Activated naive CD8-positive, alpha-beta T cell treated with anti-CD3 and anti-CD28 coated beads, Interleukin-2, amount 10 ng/mL, durations not matched to agents 7 days and 5 days (primary cell): ENCODE data around the gene PLCB4. TPM values are rescaled to one million over a fixed set of nuclear protein-coding genes. Genes with fewer than 3 reads are reported as not detected.

Experiments used
- ATAC-seq: fragments of 150-1000 bp; cut with Tn5 transposase; one replicate; pipeline ENCODE4 v1.10.0; 2021; ENCODE audit warnings: low read depth, moderate library complexity
- POLR2A ChIA-PET: fragments of 350-600 bp; sonication (Branson Sonifier 250); formaldehyde crosslinking; loops from one replicate; lab custom pipeline; 2021; ENCODE audit warnings: antibody characterized with exemption; lab: Charles Lee
- DNase-seq: peaks from one replicate; pipeline ENCODE4 v3.0.0; 2021
- H3K27ac Mint-ChIP-seq: one replicate; pipeline ENCODE4 v1.8.0; 2022; ENCODE audit warnings: mild to moderate bottlenecking, mixed read lengths
- H3K27me3 Mint-ChIP-seq: one replicate; pipeline ENCODE4 v1.8.0; 2022; ENCODE audit warnings: mild to moderate bottlenecking, moderate library complexity, mixed read lengths
- H3K36me3 Mint-ChIP-seq: one replicate; pipeline ENCODE4 v1.8.0; 2021; ENCODE audit warnings: mild to moderate bottlenecking, mixed read lengths
- H3K4me1 Mint-ChIP-seq: one replicate; pipeline ENCODE4 v1.8.0; 2021; ENCODE audit warnings: mixed read lengths
- H3K4me3 Mint-ChIP-seq: one replicate; pipeline ENCODE4 v1.8.0; 2022; ENCODE audit warnings: mild to moderate bottlenecking, moderate library complexity, mixed read lengths
- H3K9me3 Mint-ChIP-seq: one replicate; pipeline ENCODE4 v1.8.0; 2021; ENCODE audit warnings: mixed read lengths
- total RNA-seq, 2 experiments: library from RNA; stranded (reverse); gene quantifications; one replicate each; pipeline ENCODE4 v1.2.3, GENCODE V29; 2021

The PLCB4 gene
- total RNA-seq, 2 experiments from 2014 or later: not detected

DNA sequence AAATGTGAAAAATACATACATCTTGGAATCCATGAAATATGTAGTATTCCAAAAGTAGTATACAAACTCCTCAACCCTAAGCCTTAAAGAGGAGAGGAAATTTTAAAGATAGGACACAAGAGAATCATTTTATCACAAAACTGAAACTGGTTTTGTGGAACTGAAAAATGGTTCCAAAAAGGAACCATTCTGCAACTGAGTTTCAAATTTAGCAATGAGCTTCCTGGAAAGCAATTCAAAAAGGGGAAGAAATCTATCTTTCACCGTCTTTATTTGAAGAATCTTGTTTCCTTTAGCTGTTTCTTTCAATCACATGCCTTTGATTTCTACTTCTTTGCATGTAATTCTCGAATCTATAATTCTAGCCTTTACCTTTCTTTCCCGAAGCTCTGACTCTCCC lies 413.3 kb downstream of the PLCB4 start:
- Mint-ChIP-seq H3K4me3 (no peak overlapping the region), H3K27ac (no peak overlapping the region), H3K27me3 (no peaks in the 10 kb centered on the region), H3K36me3 (no peaks in the 10 kb centered on the region), H3K9me3 (no peaks in the 10 kb centered on the region), H3K4me1 (no peaks in the 10 kb centered on the region)
- POLR2A ChIA-PET: no interaction called here
- ATAC-seq: no peak
- DNase-seq: no peak

GRCh38 chr20:9483131-9483530 lies 414.2 kb downstream of the PLCB4 start:
- Mint-ChIP-seq H3K36me3 (no peaks in the 10 kb centered on the region), H3K27me3 (no peaks in the 10 kb centered on the region), H3K4me1 (no peaks in the 10 kb centered on the region), H3K4me3 (no peak overlapping the region), H3K9me3 (no peaks in the 10 kb centered on the region), H3K27ac (no peak overlapping the region)
- DNase-seq (no peak), ATAC-seq (no peak)
- POLR2A ChIA-PET: no interaction called here

GRCh38 chr20:9485614-9486340 lies 416.9 kb downstream of the PLCB4 start:
- ATAC-seq (no peak), DNase-seq (no peak)
- Mint-ChIP-seq H3K27me3 (no peaks in the 10 kb centered on the region), H3K36me3 (no peaks in the 10 kb centered on the region), H3K4me3 (no peak overlapping the region), H3K9me3 (no peaks in the 10 kb centered on the region), H3K27ac (no peak overlapping the region), H3K4me1 (no peaks in the 10 kb centered on the region)
- POLR2A ChIA-PET: no interaction called here

DNA sequence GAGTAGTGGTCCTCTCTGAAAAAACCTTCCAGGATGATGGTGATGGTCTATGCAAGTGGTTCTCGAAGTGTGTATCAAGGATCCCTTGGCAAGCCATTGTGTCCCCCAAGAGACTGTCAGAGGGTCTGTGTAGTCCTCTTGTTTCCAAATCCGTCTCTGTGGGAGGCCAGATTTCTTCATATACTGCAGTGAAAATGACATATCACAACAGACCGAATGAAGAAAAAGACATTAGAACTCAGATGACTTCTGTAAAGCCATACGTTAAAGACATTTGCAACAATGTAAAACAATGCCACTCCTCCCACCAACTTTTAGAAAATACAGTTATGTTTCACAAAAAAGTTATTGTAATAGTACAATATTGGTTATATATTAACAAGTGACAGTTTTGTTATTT lies 418.3 kb downstream of the PLCB4 start:
- H3K4me3 Mint-ChIP-seq: no peak overlapping the region
- ATAC-seq: no peak
- no peak overlapping the region for H3K27ac Mint-ChIP-seq
- H3K36me3 Mint-ChIP-seq: no peaks in the 10 kb centered on the region
- POLR2A ChIA-PET: no interaction called here
- H3K9me3 Mint-ChIP-seq: no peaks in the 10 kb centered on the region
- H3K4me1 Mint-ChIP-seq: no peaks in the 10 kb centered on the region
- H3K27me3 Mint-ChIP-seq: no peaks in the 10 kb centered on the region
- no peak for DNase-seq

DNA sequence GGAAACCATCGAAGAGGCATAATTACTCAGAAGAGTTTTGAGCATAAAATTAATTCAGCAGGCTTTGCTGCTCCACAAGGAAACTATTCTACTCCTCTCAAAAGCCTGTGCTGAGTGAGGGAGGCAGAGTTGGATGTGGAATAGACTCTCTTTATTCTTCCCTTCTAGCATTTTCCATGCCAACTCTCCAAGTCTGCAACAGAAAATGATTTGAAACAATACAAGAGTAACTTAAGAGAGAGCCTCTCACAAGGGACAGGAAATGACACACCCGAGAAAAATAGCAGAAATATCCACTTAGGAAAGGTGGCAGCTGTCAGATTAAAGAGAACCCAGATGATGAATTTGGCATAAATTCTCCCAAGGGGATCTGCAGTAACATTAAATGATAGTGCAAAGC lies 419.2 kb downstream of the PLCB4 start:
- DNase-seq (no peak), ATAC-seq (no peak)
- no peak overlapping the region for H3K4me3 Mint-ChIP-seq
- H3K4me1 Mint-ChIP-seq: no peaks in the 10 kb centered on the region
- H3K9me3 Mint-ChIP-seq: no peaks in the 10 kb centered on the region
- POLR2A ChIA-PET: no interaction called here
- H3K27ac Mint-ChIP-seq: no peak overlapping the region
- no peaks in the 10 kb centered on the region for H3K36me3 Mint-ChIP-seq
- H3K27me3 Mint-ChIP-seq: no peaks in the 10 kb centered on the region

DNA sequence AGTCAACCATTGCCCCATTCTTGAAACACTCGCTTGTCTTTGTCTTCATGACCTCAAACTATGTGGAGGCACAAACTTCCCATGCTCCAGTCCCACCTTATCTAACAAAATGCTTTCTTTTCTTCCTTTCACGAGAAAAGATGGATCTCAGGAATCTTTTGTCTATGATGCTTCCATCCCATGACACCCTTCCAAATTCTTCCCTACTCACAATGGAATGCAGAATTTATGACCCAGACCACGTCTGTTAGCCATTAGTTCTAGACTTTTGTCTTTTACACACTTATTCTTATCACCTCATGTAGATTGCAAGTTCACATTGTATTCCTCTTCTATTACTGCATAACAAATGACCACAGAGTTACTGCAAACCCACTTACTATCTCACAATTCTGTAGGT lies 421.3 kb downstream of the PLCB4 start:
- H3K36me3 Mint-ChIP-seq: no peaks in the 10 kb centered on the region
- POLR2A ChIA-PET: no interaction called here
- no peak overlapping the region for H3K4me3 Mint-ChIP-seq
- no peaks in the 10 kb centered on the region for H3K9me3 Mint-ChIP-seq
- ATAC-seq (no peak), DNase-seq (no peak)
- no peaks in the 10 kb centered on the region for H3K27me3 Mint-ChIP-seq
- no peak overlapping the region for H3K27ac Mint-ChIP-seq
- no peaks in the 10 kb centered on the region for H3K4me1 Mint-ChIP-seq

GRCh38 chr20:9490631-9491030 lies 421.7 kb downstream of the PLCB4 start:
- ATAC-seq (no peak), DNase-seq (no peak)
- Mint-ChIP-seq H3K27ac (no peak overlapping the region), H3K9me3 (no peaks in the 10 kb centered on the region), H3K4me3 (no peak overlapping the region), H3K27me3 (no peaks in the 10 kb centered on the region), H3K36me3 (no peaks in the 10 kb centered on the region), H3K4me1 (no peaks in the 10 kb centered on the region)
- POLR2A ChIA-PET: no interaction called here

- no peaks in the 10 kb centered on the region for H3K36me3 Mint-ChIP-seq
- H3K27me3 Mint-ChIP-seq: no peaks in the 10 kb centered on the region
Measured at GRCh38 chr20:9491324-9491723, 422.4 kb downstream of the PLCB4 start.

GRCh38 chr20:9492067-9492466 lies 423.2 kb downstream of the PLCB4 start:
- ATAC-seq: no peak
- no peaks in the 10 kb centered on the region for H3K4me1 Mint-ChIP-seq
- no peak for DNase-seq
- no peak overlapping the region for H3K27ac Mint-ChIP-seq
- H3K27me3 Mint-ChIP-seq: no peaks in the 10 kb centered on the region
- peaks cover 3% of the 10 kb centered on the region for H3K9me3 Mint-ChIP-seq
- POLR2A ChIA-PET: no interaction called here
- no peaks in the 10 kb centered on the region for H3K36me3 Mint-ChIP-seq
- H3K4me3 Mint-ChIP-seq: no peak overlapping the region

More at GRCh38 chr20:9491324-9491723, 422.4 kb downstream of the PLCB4 start:
- no peaks in the 10 kb centered on the region for H3K4me1 Mint-ChIP-seq
- POLR2A ChIA-PET: no interaction called here
- no peak for ATAC-seq
- H3K9me3 Mint-ChIP-seq: peaks cover 3% of the 10 kb centered on the region
- DNase-seq: no peak
- no peak overlapping the region for H3K27ac Mint-ChIP-seq
- no peak overlapping the region for H3K4me3 Mint-ChIP-seq

- ATAC-seq (no peak), DNase-seq (no peak)
- Mint-ChIP-seq H3K27me3 (no peaks in the 10 kb centered on the region), H3K4me3 (no peak overlapping the region), H3K27ac (no peak overlapping the region), H3K9me3 (peaks cover 3% of the 10 kb centered on the region), H3K4me1 (no peaks in the 10 kb centered on the region), H3K36me3 (no peaks in the 10 kb centered on the region)
- POLR2A ChIA-PET: no interaction called here
Measured at GRCh38 chr20:9493803-9494202, 424.9 kb downstream of the PLCB4 start.

DNA sequence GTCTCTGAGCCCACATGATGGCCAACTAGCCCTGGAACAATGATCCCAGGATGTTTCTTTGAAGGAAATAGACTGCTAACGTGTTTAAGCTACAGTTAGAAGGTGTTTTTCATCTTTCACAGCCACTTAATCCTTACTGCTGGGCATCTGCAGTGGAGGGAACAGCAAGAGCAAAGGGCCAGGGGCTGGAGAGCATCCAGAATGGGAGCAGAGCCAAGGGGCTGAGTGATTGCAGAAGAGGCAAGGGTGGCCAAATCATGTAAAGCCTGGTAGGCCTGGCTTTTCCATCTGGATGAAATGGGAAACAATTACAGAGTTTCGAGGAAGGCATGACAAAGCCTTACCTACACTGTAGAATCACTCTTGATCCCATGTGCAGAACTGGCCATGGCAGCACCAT lies 426.8 kb downstream of the PLCB4 start:
- Mint-ChIP-seq H3K9me3 (peaks cover 3% of the 10 kb centered on the region), H3K27me3 (no peaks in the 10 kb centered on the region), H3K27ac (no peak overlapping the region), H3K4me1 (no peaks in the 10 kb centered on the region), H3K4me3 (no peak overlapping the region), H3K36me3 (no peaks in the 10 kb centered on the region)
- ATAC-seq: no peak
- POLR2A ChIA-PET: no interaction called here
- no peak for DNase-seq

DNA sequence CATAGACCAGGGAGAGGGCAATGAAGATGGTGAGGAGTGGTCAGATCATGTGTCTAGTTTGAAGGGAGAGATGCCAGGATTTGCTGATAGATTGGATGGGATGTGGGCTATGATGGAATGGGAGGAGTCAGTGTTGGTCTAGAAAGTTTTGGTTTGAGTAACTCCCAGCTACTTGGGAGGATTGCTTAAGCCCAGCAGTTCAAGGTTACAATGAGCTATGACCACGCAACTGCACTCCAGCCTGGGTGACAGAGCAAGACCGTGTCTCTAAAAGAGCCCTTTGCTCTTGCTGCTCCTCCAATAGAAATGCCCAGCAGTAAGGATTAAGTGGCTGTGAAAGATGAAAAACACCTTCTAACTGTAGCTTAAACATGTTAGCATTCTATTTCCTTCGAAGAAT lies 427.3 kb downstream of the PLCB4 start:
- peaks cover 3% of the 10 kb centered on the region for H3K9me3 Mint-ChIP-seq
- no peaks in the 10 kb centered on the region for H3K4me1 Mint-ChIP-seq
- H3K4me3 Mint-ChIP-seq: no peak overlapping the region
- DNase-seq (no peak), ATAC-seq (no peak)
- no peaks in the 10 kb centered on the region for H3K27me3 Mint-ChIP-seq
- H3K27ac Mint-ChIP-seq: no peak overlapping the region
- no peaks in the 10 kb centered on the region for H3K36me3 Mint-ChIP-seq
- POLR2A ChIA-PET: no interaction called here

DNA sequence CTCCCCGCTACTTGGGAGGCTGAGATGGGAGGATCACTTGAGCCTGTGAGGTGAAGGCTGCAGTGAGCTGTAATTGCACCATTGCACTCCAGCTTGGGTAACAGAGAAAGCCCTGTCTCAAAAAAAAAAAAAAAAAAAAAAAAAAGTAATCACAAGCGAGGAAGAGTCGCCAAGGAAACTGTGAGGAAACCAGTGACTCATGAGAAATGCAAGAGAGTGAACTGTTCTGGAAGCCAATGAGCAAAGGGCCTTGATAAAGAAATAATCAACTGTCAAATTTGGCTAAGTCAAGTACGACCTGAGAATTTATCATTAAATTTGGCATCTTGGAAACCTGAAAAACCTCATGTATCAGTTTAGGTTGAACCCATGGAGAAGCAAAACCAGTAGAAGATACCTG lies 429.4 kb downstream of the PLCB4 start:
- no peaks in the 10 kb centered on the region for H3K27me3 Mint-ChIP-seq
- H3K9me3 Mint-ChIP-seq: peaks cover 3% of the 10 kb centered on the region
- H3K4me1 Mint-ChIP-seq: no peaks in the 10 kb centered on the region
- H3K27ac Mint-ChIP-seq: no peak overlapping the region
- no peaks in the 10 kb centered on the region for H3K36me3 Mint-ChIP-seq
- no peak for DNase-seq
- POLR2A ChIA-PET: no interaction called here
- H3K4me3 Mint-ChIP-seq: no peak overlapping the region
- ATAC-seq: no peak

- no peaks in the 10 kb centered on the region for H3K4me1 Mint-ChIP-seq
Measured at GRCh38 chr20:9499126-9499899, 430.4 kb downstream of the PLCB4 start.

More at GRCh38 chr20:9499126-9499899, 430.4 kb downstream of the PLCB4 start:
- H3K27ac Mint-ChIP-seq: no peak overlapping the region
- POLR2A ChIA-PET: no interaction called here
- H3K4me3 Mint-ChIP-seq: no peak overlapping the region
- no peaks in the 10 kb centered on the region for H3K36me3 Mint-ChIP-seq
- ATAC-seq: no peak
- no peaks in the 10 kb centered on the region for H3K27me3 Mint-ChIP-seq
- no peak for DNase-seq
- H3K9me3 Mint-ChIP-seq: peaks cover 3% of the 10 kb centered on the region
